Measurements from ENCODE around the gene FAM184A. TPM values are rescaled to one million over a fixed set of nuclear protein-coding genes. Genes with fewer than 3 reads are reported as not detected.

Gene FAM184A
- total and polyA plus RNA-seq, 2 donors (not counting 3 experiments of a cell fraction or from before 2014, with no cell fraction given): 0.04 to 0.84 TPM

GRCh38 chr6:118939683-118940082, 138.8 kb downstream of the FAM184A start:
- Histone ChIP-seq H3K27me3 (ENCODE audit: control insufficient read depth in 2 of 2, insufficient read depth in 2 of 2, low read length in 2 of 2) (no peaks in the 10 kb centered on the region), H3K36me3 (ENCODE audit: control insufficient read depth in 2 of 2, extremely low read depth in 1 of 2, insufficient read depth in 2 of 2, low read length in 2 of 2) (no peaks in the 10 kb centered on the region), H3K79me2 (ENCODE audit: control insufficient read depth, insufficient read depth, low read length) (no peaks in the 10 kb centered on the region), H3K4me3 (replicated peaks in 1 of 3; ENCODE audit: insufficient read depth in 1 of 3, low read depth in 1 of 3, low read length in 3 of 3) (no peak overlapping the region), H3K9me1 (replicated peaks; ENCODE audit: control insufficient read depth, extremely low read depth, insufficient read depth, low read length) (no peaks in the 10 kb centered on the region), H2AFZ (ENCODE audit: low read depth, low read length) (no peak overlapping the region), H4K20me1 (replicated peaks; ENCODE audit: control insufficient read depth, extremely low read depth, insufficient read depth, low read length) (no peaks in the 10 kb centered on the region), H3K9me3 (replicated peaks; ENCODE audit: control insufficient read depth, insufficient read depth, low read length) (no peaks in the 10 kb centered on the region), H3K4me2 (ENCODE audit: insufficient read depth, low read length) (no peak overlapping the region), H3K9ac (replicated peaks; ENCODE audit: extremely low read depth, insufficient read depth, low read length) (no peak overlapping the region), H3K27ac (ENCODE audit: insufficient read depth, low read depth, low read length) (no peak overlapping the region), H3K4me1 (ENCODE audit: control insufficient read depth, extremely low read depth, insufficient read depth, low read length) (peaks cover 5% of the 10 kb centered on the region)
- no peak for DNase-seq (ENCODE audit: low read depth, low spot score)
- dilution Hi-C loops (cut with MboI; ENCODE audit: extremely low pct_ligation_motif_present, low sequenced_read_pairs): no loop called here
- FAIRE-seq: no peak
- CTCF ChIA-PET: no interaction called here
- POLR2A ChIA-PET: interaction anchor here (0.5 kb wide), 1 partner anchor 1250 kb away, joined by 4 read pairs; no protein-coding TSS in a partner anchor
- no TSS peak for BruUV-seq (replicated peaks)
- no peak for TF ChIP-seq JUN (IDR thresholded peaks at IDR 0.05; ENCODE audit: borderline replicate concordance, insufficient read depth, insufficient read length, low read depth)
- intact Hi-C loops (cut with micrococcal nuclease): loop anchor here (10.0 kb wide), 1 partner anchor 405 kb away; the partner anchor contains the start of gene MAN1A1

- Histone ChIP-seq H3K79me2 (ENCODE audit: control insufficient read depth, insufficient read depth, low read length) (no peaks in the 10 kb centered on the region), H3K36me3 (ENCODE audit: control insufficient read depth in 2 of 2, extremely low read depth in 1 of 2, insufficient read depth in 2 of 2, low read length in 2 of 2) (peaks cover 0 to 2% of the 10 kb centered on the region in 2 experiments), H3K4me3 (replicated peaks in 1 of 3; ENCODE audit: insufficient read depth in 1 of 3, low read depth in 1 of 3, low read length in 3 of 3) (no peak overlapping the region), H3K9me1 (replicated peaks; ENCODE audit: control insufficient read depth, extremely low read depth, insufficient read depth, low read length) (no peaks in the 10 kb centered on the region), H3K9ac (replicated peaks; ENCODE audit: extremely low read depth, insufficient read depth, low read length) (no peak overlapping the region), H2AFZ (ENCODE audit: low read depth, low read length) (no peak overlapping the region), H3K27ac (ENCODE audit: insufficient read depth, low read depth, low read length) (no peak overlapping the region), H3K4me1 (ENCODE audit: control insufficient read depth, extremely low read depth, insufficient read depth, low read length) (peaks cover 10% of the 10 kb centered on the region), H3K4me2 (ENCODE audit: insufficient read depth, low read length) (peak overlapping the region; percentile 98), H3K9me3 (replicated peaks; ENCODE audit: control insufficient read depth, insufficient read depth, low read length) (no peaks in the 10 kb centered on the region), H4K20me1 (replicated peaks; ENCODE audit: control insufficient read depth, extremely low read depth, insufficient read depth, low read length) (no peaks in the 10 kb centered on the region), H3K27me3 (ENCODE audit: control insufficient read depth in 2 of 2, insufficient read depth in 2 of 2, low read length in 2 of 2) (no peaks in the 10 kb centered on the region)
- CTCF ChIA-PET: interaction anchor here (0.7 to 1.2 kb wide), 2 partner anchors 174 kb away, joined by 3 read pairs; no protein-coding TSS in a partner anchor
- dilution Hi-C loops (cut with MboI; ENCODE audit: extremely low pct_ligation_motif_present, low sequenced_read_pairs) (no loop called here), intact Hi-C loops (cut with micrococcal nuclease) (loop anchor here (1.0 to 10.0 kb wide), 4 partner anchors 42 to 409 kb away; partner anchors contain the start of genes ASF1A, CEP85L and MAN1A1)
- no peak for FAIRE-seq
- TF ChIP-seq JUN (IDR thresholded peaks at IDR 0.05; ENCODE audit: borderline replicate concordance, insufficient read depth, insufficient read length, low read depth) (no peak), MAX (IDR thresholded peaks at IDR 0.05; ENCODE audit: insufficient read depth, insufficient read length) (no peak), POLR2AphosphoS5 (IDR thresholded peaks at IDR 0.05; ENCODE audit: insufficient read depth, low read depth, low read length) (no peak), FOS (IDR thresholded peaks at IDR 0.05; ENCODE audit: borderline replicate concordance, insufficient read depth, low read length) (no peak), MYC (IDR thresholded peaks at IDR 0.05; ENCODE audit: low read depth, low read length) (no peak), EZH2 (IDR thresholded peaks at IDR 0.05; ENCODE audit: borderline replicate concordance, low read depth, low read length, severe bottlenecking) (no peak), POLR2A (IDR thresholded peaks at IDR 0.05; ENCODE audit: low read depth, low read length) (no peak), GATA2 (IDR thresholded peaks at IDR 0.05; ENCODE audit: insufficient read depth, insufficient read length, low read depth, low read length) (no peak), CTCF (IDR thresholded peaks at IDR 0.05; ENCODE audit: extremely low read depth in 1 of 2, insufficient read depth in 1 of 2, low read depth in 1 of 2, low read length in 2 of 2) (no peak)
- no TSS peak for BruUV-seq (replicated peaks)
- DNase-seq (ENCODE audit: low read depth, low spot score): no peak
- POLR2A ChIA-PET: no interaction called here
Measured at GRCh38 chr6:118935978-118936703, 142.3 kb downstream of the FAM184A start.

Measured in endothelial cell of umbilical vein (primary cell).